ENCODE data around the gene SNED1.

SNED1 gene

DNA sequence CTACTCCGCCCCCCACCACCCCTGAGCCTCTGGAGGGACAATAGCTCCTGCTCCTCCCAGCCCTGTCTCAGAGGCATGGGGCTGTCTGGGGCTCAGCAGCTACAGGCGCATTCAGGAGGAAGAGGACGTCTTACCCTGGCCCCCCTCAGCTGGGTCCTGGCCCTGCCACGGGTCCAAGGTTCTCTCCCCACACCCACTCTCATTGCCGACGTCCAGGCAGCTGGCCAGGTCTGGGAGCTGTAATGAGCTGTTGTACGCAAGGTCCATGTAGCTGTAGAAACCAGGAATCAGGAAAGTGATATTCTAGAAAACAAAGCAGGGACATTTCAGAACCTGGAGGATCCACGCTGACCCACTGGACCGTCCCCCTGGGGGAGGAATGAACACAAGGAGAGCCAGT lies 137.3 kb downstream of the SNED1 start:
- ChIA-PET POLR2A (no interaction called here), CTCF (no interaction called here)
- no peak overlapping the region for H3K27ac ChIP-seq (ENCODE audit: extremely low read depth, low read depth, low read length)
- no peak for TF ChIP-seq ZBTB21 (tag by site-specific recombination; IDR thresholded peaks at IDR 0.05)
- TF ChIP-seq PRDM1 (tag by site-specific recombination; IDR thresholded peaks at IDR 0.05) = no peak
- TF ChIP-seq ZNF658 (tag by site-specific recombination; IDR thresholded peaks at IDR 0.05) = no peak
- no peak for TF ChIP-seq GLI2 (tag by site-specific recombination; IDR thresholded peaks at IDR 0.05; ENCODE audit: borderline replicate concordance, low read depth)
- TF ChIP-seq ZNF830 (tag by site-specific recombination; IDR thresholded peaks at IDR 0.05; ENCODE audit: low read depth) = no peak
- no peaks in the 10 kb centered on the region for H3K4me1 ChIP-seq (ENCODE audit: control insufficient read depth, insufficient read depth, low read length)
- H3K36me3 ChIP-seq (ENCODE audit: control insufficient read depth in 2 of 2, insufficient read depth in 1 of 2, low read length in 2 of 2) = peaks cover 0 to 88% of the 10 kb centered on the region in 2 experiments; a peak in 2 of 3 replicates
- no peaks in the 10 kb centered on the region for H3K9me3 ChIP-seq (ENCODE audit: control insufficient read depth, insufficient read depth, low read depth, low read length)
- H3K4me3 ChIP-seq (ENCODE audit: low read depth, low read length) = no peak overlapping the region

DNA sequence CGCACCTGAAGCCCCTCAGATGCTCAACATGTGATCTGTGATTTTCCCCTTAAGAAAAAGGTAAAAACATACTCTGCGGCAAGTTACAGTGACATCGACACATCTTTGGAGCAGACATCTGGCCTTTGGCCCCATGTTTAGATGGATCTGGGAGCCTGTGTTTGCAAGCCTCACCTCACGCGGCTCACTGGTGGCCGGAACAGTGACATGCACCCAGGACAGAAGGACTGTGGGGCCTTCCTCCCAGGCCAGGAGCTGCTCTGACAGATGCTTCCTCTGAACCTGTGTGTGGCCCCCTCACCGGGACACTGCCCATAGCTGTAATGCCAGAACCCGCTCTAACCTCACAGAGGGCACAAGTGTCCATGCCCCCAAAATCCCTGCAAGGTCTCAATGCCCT lies 137.8 kb downstream of the SNED1 start:
- Histone ChIP-seq H3K27ac (ENCODE audit: extremely low read depth, low read depth, low read length) (no peak overlapping the region), H3K9me3 (ENCODE audit: control insufficient read depth, insufficient read depth, low read depth, low read length) (no peaks in the 10 kb centered on the region), H3K36me3 (ENCODE audit: control insufficient read depth in 2 of 2, insufficient read depth in 1 of 2, low read length in 2 of 2) (peaks cover 0 to 87% of the 10 kb centered on the region in 2 experiments; a peak in 2 of 3 replicates), H3K4me3 (ENCODE audit: low read depth, low read length) (no peak overlapping the region), H3K4me1 (ENCODE audit: control insufficient read depth, insufficient read depth, low read length) (no peaks in the 10 kb centered on the region)
- TF ChIP-seq MEIS1 (CRISPR knock-in tag; IDR thresholded peaks at IDR 0.05; ENCODE audit: borderline replicate concordance) = no peak
- TF ChIP-seq, protein P1, sequence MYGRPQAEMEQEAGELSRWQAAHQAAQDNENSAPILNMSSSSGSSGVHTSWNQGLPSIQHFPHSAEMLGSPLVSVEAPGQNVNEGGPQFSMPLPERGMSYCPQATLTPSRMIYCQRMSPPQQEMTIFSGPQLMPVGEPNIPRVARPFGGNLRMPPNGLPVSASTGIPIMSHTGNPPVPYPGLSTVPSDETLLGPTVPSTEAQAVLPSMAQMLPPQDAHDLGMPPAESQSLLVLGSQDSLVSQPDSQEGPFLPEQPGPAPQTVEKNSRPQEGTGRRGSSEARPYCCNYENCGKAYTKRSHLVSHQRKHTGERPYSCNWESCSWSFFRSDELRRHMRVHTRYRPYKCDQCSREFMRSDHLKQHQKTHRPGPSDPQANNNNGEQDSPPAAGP (tag by site-specific recombination; IDR thresholded peaks at IDR 0.05) = no peak
- no peak for TF ChIP-seq ZNF223 (tag by site-specific recombination; IDR thresholded peaks at IDR 0.05)
- TF ChIP-seq ZNF311 (tag by site-specific recombination; IDR thresholded peaks at IDR 0.05; ENCODE audit: borderline replicate concordance) = no peak
- no peak for TF ChIP-seq ZNF169 (tag by site-specific recombination; IDR thresholded peaks at IDR 0.05)
- TF ChIP-seq ZNF350 (tag by site-specific recombination; IDR thresholded peaks at IDR 0.05) = no peak
- TF ChIP-seq SETDB1 (IDR thresholded peaks at IDR 0.05; ENCODE audit: insufficient read length, low read length) = no peak
- no peak for TF ChIP-seq ZNF530 (tag by site-specific recombination; IDR thresholded peaks at IDR 0.05; ENCODE audit: low read depth)
- TF ChIP-seq ZNF274 (IDR thresholded peaks at IDR 0.05; ENCODE audit: low read length) = no peak
- no peak for TF ChIP-seq ZNF274 (tag by site-specific recombination; IDR thresholded peaks at IDR 0.05; ENCODE audit: borderline replicate concordance)
- TF ChIP-seq, protein P2, sequence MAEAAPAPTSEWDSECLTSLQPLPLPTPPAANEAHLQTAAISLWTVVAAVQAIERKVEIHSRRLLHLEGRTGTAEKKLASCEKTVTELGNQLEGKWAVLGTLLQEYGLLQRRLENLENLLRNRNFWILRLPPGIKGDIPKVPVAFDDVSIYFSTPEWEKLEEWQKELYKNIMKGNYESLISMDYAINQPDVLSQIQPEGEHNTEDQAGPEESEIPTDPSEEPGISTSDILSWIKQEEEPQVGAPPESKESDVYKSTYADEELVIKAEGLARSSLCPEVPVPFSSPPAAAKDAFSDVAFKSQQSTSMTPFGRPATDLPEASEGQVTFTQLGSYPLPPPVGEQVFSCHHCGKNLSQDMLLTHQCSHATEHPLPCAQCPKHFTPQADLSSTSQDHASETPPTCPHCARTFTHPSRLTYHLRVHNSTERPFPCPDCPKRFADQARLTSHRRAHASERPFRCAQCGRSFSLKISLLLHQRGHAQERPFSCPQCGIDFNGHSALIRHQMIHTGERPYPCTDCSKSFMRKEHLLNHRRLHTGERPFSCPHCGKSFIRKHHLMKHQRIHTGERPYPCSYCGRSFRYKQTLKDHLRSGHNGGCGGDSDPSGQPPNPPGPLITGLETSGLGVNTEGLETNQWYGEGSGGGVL (tag by site-specific recombination; IDR thresholded peaks at IDR 0.05) = no peak
- ChIA-PET POLR2A (no interaction called here), CTCF (no interaction called here)

DNA sequence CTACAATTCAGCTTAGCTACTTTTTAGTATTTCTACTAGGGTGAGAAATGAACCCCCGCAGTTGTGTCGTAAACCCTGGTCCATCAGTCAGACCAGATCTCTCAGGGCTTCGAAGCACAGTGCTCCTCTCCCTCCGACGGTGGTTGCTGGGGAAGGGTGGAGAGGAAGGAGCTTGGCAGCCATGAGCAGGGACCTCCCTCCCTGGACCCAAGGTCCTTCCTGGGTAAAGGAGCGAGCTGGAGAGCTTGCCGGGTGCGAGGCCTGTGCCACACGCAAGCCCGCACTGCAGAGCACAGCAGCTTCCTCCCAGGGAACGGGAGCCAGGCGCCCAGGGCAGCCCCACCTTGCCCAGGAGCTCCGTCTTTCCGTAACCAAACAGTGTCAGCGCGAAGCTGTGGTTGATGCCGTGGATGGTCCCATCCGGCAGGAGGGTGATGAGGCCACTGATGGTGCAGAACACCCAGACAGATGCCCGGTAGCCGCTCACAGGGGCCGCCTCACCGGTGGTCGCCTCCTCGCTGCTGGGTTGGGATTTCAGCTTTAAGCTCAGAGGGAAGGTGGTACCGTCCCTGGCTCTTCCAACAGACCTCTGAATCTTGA lies 138.3 kb downstream of the SNED1 start:
- Histone ChIP-seq H3K4me1 (ENCODE audit: control insufficient read depth, insufficient read depth, low read length) (no peaks in the 10 kb centered on the region), H3K36me3 (ENCODE audit: control insufficient read depth in 2 of 2, insufficient read depth in 1 of 2, low read length in 2 of 2) (peaks cover 0 to 85% of the 10 kb centered on the region in 2 experiments; a peak in 2 of 3 replicates), H3K27ac (ENCODE audit: extremely low read depth, low read depth, low read length) (no peak overlapping the region), H3K4me3 (ENCODE audit: low read depth, low read length) (no peak overlapping the region), H3K9me3 (ENCODE audit: control insufficient read depth, insufficient read depth, low read depth, low read length) (no peaks in the 10 kb centered on the region)
- POLR2A ChIA-PET = interaction anchor here (1.2 kb wide), 1 partner anchor 14 kb away, joined by 4 read pairs; the partner anchor contains the start of gene PPP1R7
- CTCF ChIA-PET = interaction anchor here (0.6 kb wide), 1 partner anchor 38 kb away, joined by 5 read pairs; no protein-coding TSS in a partner anchor
- no peak for TF ChIP-seq ZNF366 (tag by site-specific recombination; conservative IDR thresholded peaks at IDR 0.05)
- no peak for TF ChIP-seq ZNF664 (tag by site-specific recombination; IDR thresholded peaks at IDR 0.05)
- no peak for TF ChIP-seq REPIN1 (tag by site-specific recombination; IDR thresholded peaks at IDR 0.05; ENCODE audit: low read depth)
- TF ChIP-seq, protein P3, sequence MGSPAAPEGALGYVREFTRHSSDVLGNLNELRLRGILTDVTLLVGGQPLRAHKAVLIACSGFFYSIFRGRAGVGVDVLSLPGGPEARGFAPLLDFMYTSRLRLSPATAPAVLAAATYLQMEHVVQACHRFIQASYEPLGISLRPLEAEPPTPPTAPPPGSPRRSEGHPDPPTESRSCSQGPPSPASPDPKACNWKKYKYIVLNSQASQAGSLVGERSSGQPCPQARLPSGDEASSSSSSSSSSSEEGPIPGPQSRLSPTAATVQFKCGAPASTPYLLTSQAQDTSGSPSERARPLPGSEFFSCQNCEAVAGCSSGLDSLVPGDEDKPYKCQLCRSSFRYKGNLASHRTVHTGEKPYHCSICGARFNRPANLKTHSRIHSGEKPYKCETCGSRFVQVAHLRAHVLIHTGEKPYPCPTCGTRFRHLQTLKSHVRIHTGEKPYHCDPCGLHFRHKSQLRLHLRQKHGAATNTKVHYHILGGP (tag by site-specific recombination; IDR thresholded peaks at IDR 0.05) = no peak
- TF ChIP-seq TCF7L2 (IDR thresholded peaks at IDR 0.05; ENCODE audit: borderline replicate concordance, low read depth, low read length) = no peak
- no peak for TF ChIP-seq ZNF184 (tag by site-specific recombination; IDR thresholded peaks at IDR 0.05)
- no peak for TF ChIP-seq ZNF654 (tag by site-specific recombination; IDR thresholded peaks at IDR 0.05; ENCODE audit: low read depth)
- no peak for TF ChIP-seq ZNF837 (tag by site-specific recombination; IDR thresholded peaks at IDR 0.05)
- TF ChIP-seq, protein P4, sequence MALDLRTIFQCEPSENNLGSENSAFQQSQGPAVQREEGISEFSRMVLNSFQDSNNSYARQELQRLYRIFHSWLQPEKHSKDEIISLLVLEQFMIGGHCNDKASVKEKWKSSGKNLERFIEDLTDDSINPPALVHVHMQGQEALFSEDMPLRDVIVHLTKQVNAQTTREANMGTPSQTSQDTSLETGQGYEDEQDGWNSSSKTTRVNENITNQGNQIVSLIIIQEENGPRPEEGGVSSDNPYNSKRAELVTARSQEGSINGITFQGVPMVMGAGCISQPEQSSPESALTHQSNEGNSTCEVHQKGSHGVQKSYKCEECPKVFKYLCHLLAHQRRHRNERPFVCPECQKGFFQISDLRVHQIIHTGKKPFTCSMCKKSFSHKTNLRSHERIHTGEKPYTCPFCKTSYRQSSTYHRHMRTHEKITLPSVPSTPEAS (tag by site-specific recombination; IDR thresholded peaks at IDR 0.05) = no peak
- no peak for TF ChIP-seq BCL11A (tag by site-specific recombination; IDR thresholded peaks at IDR 0.05; ENCODE audit: low read depth)
- TF ChIP-seq ZNF155 (tag by site-specific recombination; IDR thresholded peaks at IDR 0.05) = no peak
- no peak for TF ChIP-seq ZNF404 (tag by site-specific recombination; IDR thresholded peaks at IDR 0.05)
